Caco-2 (cell line): Measurements from ENCODE around the gene LTB4R. TPM values are rescaled to one million over a fixed set of nuclear protein-coding genes. Genes with fewer than 3 reads are reported as not detected.

ENCODE experiments used
- BruUV-seq: library from RNA; stranded (reverse); fragments of 400-500 nt; replicated peaks from 2 replicates; lab custom pipeline; 2021; lab: Mats Ljungman, UMichigan
- CTCF ChIA-PET: fragments of 300-600 bp; sonication (Branson Sonifier 250); formaldehyde crosslinking; loops from one replicate; lab custom pipeline; 2022; ENCODE audit warnings: antibody characterized with exemption; lab: Charles Lee
- POLR2A ChIA-PET: fragments of 300-600 bp; sonication (Branson Sonifier 250); formaldehyde crosslinking; loops from one replicate; lab custom pipeline; 2022; ENCODE audit warnings: antibody characterized with exemption; lab: Charles Lee
- DNase-seq, 2 experiments: peaks; one replicate each; pipeline versions ENCODE4 v3.0.0 to v3.0.0-alpha.2; 2020 to 2022
- H3K27me3 ChIP-seq: replicated peaks from 2 replicates; pipeline ENCODE4 v1.6.0; 2011; ENCODE audit warnings: low read length; ENCODE audit not compliant: control insufficient read depth, insufficient read depth
- H3K36me3 ChIP-seq: 2 replicates; pipeline ENCODE4 v1.5.1; 2011; ENCODE audit warnings: low read length; ENCODE audit not compliant: control insufficient read depth, insufficient read depth
- H3K4me1 ChIP-seq: fragments of 250-450 bp; sonication (Bioruptor Pico); 2 replicates; pipeline ENCODE4 v1.5.1; 2020; ENCODE audit warnings: mild to moderate bottlenecking
- H3K4me3 ChIP-seq: 2 replicates; pipeline ENCODE4 v1.5.1; 2011; ENCODE audit warnings: low read depth, mild to moderate bottlenecking, control low read depth, low read length
- H3K9me3 ChIP-seq: fragments of 250-450 bp; sonication (Bioruptor Pico); 2 replicates; pipeline ENCODE4 v1.5.1; 2020; ENCODE audit warnings: mild to moderate bottlenecking, moderate library complexity
- H3K27ac Mint-ChIP-seq: one replicate; pipeline ENCODE4 v1.8.0; 2022; ENCODE audit warnings: mixed read lengths; ENCODE audit not compliant: unreplicated experiment
- H3K27me3 Mint-ChIP-seq: one replicate; pipeline ENCODE4 v1.8.0; 2022; ENCODE audit warnings: mixed read lengths; ENCODE audit not compliant: insufficient read depth, unreplicated experiment
- H3K36me3 Mint-ChIP-seq: one replicate; pipeline ENCODE4 v1.8.0; 2022; ENCODE audit warnings: mild to moderate bottlenecking, mixed read lengths; ENCODE audit not compliant: insufficient read depth, unreplicated experiment
- H3K4me1 Mint-ChIP-seq: one replicate; pipeline ENCODE4 v1.8.0; 2022; ENCODE audit warnings: low read depth, mixed read lengths; ENCODE audit not compliant: unreplicated experiment
- H3K4me3 Mint-ChIP-seq: one replicate; pipeline ENCODE4 v1.8.0; 2022; ENCODE audit warnings: mild to moderate bottlenecking, moderate library complexity, mixed read lengths; ENCODE audit not compliant: unreplicated experiment
- H3K9me3 Mint-ChIP-seq: one replicate; pipeline ENCODE4 v1.8.0; 2022; ENCODE audit warnings: mixed read lengths; ENCODE audit not compliant: unreplicated experiment
- CTCF ChIP-seq, 2 experiments: fragments of 200-600 bp in 1 of 2; IDR thresholded peaks; 1 replicate in 1 of 2; 2 replicates in 1 of 2; pipeline versions ENCODE4 v1.5.1 to v1.8.0; 2011 to 2022; ENCODE audit warnings: antibody characterized with exemption in 1 of 2, control low read depth in 1 of 2, inconsistent platforms in 1 of 2, low read depth in 1 of 2, low read length in 1 of 2, mild to moderate bottlenecking in 1 of 2, moderate library complexity in 1 of 2; ENCODE audit not compliant: insufficient read depth in 1 of 2, severe bottlenecking in 1 of 2, unreplicated experiment in 1 of 2
- intact Hi-C: fragments of 100-400 bp; cut with micrococcal nuclease; formaldehyde crosslinking; loops from one replicate; pipeline ENCODE4 v1.10.0; 2022; ENCODE audit not compliant: unreplicated experiment
- total RNA-seq: library from RNA; stranded (reverse); gene quantifications from 2 replicates; pipeline ENCODE4 v1.2.3, GENCODE V29; 2022

Gene LTB4R
- total RNA-seq, 1 experiment from 2014 or later: 7.8 TPM

- Mint-ChIP-seq H3K9me3 (no peaks in the 10 kb centered on the region), H3K27ac (peak within 1 kb of the TSS; percentile 74), H3K36me3 (peaks cover 6% of the 10 kb centered on the region), H3K4me1 (peaks cover 11% of the 10 kb centered on the region), H3K4me3 (peak within 1 kb of the TSS; percentile 76), H3K27me3 (no peaks in the 10 kb centered on the region)
- H3K36me3 ChIP-seq: no peaks in the 10 kb centered on the region
- intact Hi-C loops: loop anchor here (1.0 kb wide), 3 partner anchors 26 to 37 kb away; no protein-coding TSS in a partner anchor
- peak; percentile 91 to 93 for DNase-seq
- ChIA-PET CTCF (interaction anchor here (0.6 to 1.9 kb wide), 13 partner anchors 9 to 160 kb away, joined by 3 to 42 read pairs (median 5); partner anchors contain the start of genes CHMP4A, CIDEB, DHRS1 and NOP9), POLR2A (interaction anchor here (0.6 to 2.1 kb wide), 8 partner anchors 10 to 117 kb away, joined by 3 to 39 read pairs (median 4); partner anchors contain the start of genes DHRS1, NOP9 and TINF2)
- no peaks in the 10 kb centered on the region for H3K27me3 ChIP-seq
- H3K4me3 ChIP-seq: peak within 1 kb of the TSS; percentile 95
- no peaks in the 10 kb centered on the region for H3K9me3 ChIP-seq
- H3K4me1 ChIP-seq: peaks cover 5% of the 10 kb centered on the region
- BruUV-seq: no TSS peak
- peak; percentile 65 to 82 for TF ChIP-seq CTCF (IDR thresholded peaks at IDR 0.05; ENCODE audit: insufficient read depth in 1 of 2, low read depth in 1 of 2, low read length in 1 of 2, severe bottlenecking in 1 of 2, unreplicated experiment in 1 of 2)
Measured at GRCh38 chr14:24271134-24271833, 40.0 kb upstream of the LTB4R start, which contains the start of gene RABGGTA. RABGGTA (minus strand) TSS chr14:24271597; CDS start chr14:24271115, 482 bp downstream.

- peaks cover 6% of the 10 kb centered on the region for H3K36me3 Mint-ChIP-seq
- ChIA-PET POLR2A (interaction anchor here (0.6 to 2.1 kb wide), 5 partner anchors 10 to 117 kb away, joined by 3 to 39 read pairs (median 4); partner anchors contain the start of gene TINF2), CTCF (interaction anchor here (0.6 to 1.9 kb wide), 11 partner anchors 8 to 136 kb away, joined by 3 to 42 read pairs (median 5); partner anchors contain the start of genes CIDEB and TINF2)
- H3K4me3 ChIP-seq: peak overlapping the region; percentile 95
- H3K4me1 Mint-ChIP-seq: peaks cover 11% of the 10 kb centered on the region
- no peaks in the 10 kb centered on the region for H3K27me3 ChIP-seq
- BruUV-seq: TSS peak; percentile 41
- no peak for DNase-seq
- no peaks in the 10 kb centered on the region for H3K36me3 ChIP-seq
- H3K9me3 Mint-ChIP-seq: no peaks in the 10 kb centered on the region
- H3K9me3 ChIP-seq: no peaks in the 10 kb centered on the region
- intact Hi-C loops: loop anchor here (1.0 kb wide), 3 partner anchors 25 to 36 kb away; no protein-coding TSS in a partner anchor
- peak overlapping the region; percentile 76 for H3K4me3 Mint-ChIP-seq
- H3K27ac Mint-ChIP-seq: peak overlapping the region; percentile 74
- no peaks in the 10 kb centered on the region for H3K27me3 Mint-ChIP-seq
- H3K4me1 ChIP-seq: peaks cover 5% of the 10 kb centered on the region
- no peak for TF ChIP-seq CTCF (IDR thresholded peaks at IDR 0.05; ENCODE audit: insufficient read depth in 1 of 2, low read depth in 1 of 2, low read length in 1 of 2, severe bottlenecking in 1 of 2, unreplicated experiment in 1 of 2)
Measured at GRCh38 chr14:24271834-24272263, 39.5 kb upstream of the LTB4R start.

- H3K9me3 ChIP-seq: no peaks in the 10 kb centered on the region
- H3K9me3 Mint-ChIP-seq: no peaks in the 10 kb centered on the region
- intact Hi-C loops: no loop called here
- H3K4me1 ChIP-seq: peaks cover 5% of the 10 kb centered on the region
- H3K4me3 ChIP-seq: no peak overlapping the region
- no peak for DNase-seq
- ChIA-PET CTCF (interaction anchor here (0.6 to 1.9 kb wide), 3 partner anchors 20 to 36 kb away, joined by 3 to 42 read pairs (median 9); partner anchors contain the start of gene TINF2), POLR2A (interaction anchor here (2.1 kb wide), 1 partner anchor 30 kb away, joined by 39 read pairs; the partner anchor contains the start of gene TINF2)
- no peaks in the 10 kb centered on the region for H3K27me3 Mint-ChIP-seq
- H3K4me3 Mint-ChIP-seq: peak overlapping the region; percentile 76
- peak overlapping the region; percentile 74 for H3K27ac Mint-ChIP-seq
- H3K36me3 ChIP-seq: no peaks in the 10 kb centered on the region
- TF ChIP-seq CTCF (IDR thresholded peaks at IDR 0.05; ENCODE audit: insufficient read depth in 1 of 2, low read depth in 1 of 2, low read length in 1 of 2, severe bottlenecking in 1 of 2, unreplicated experiment in 1 of 2): no peak
- no peaks in the 10 kb centered on the region for H3K27me3 ChIP-seq
- H3K36me3 Mint-ChIP-seq: peaks cover under 1% of the 10 kb centered on the region
- peaks cover 11% of the 10 kb centered on the region for H3K4me1 Mint-ChIP-seq
- no TSS peak for BruUV-seq
Measured at GRCh38 chr14:24272467-24272866, 38.8 kb upstream of the LTB4R start.
